HL-60/S4 treated with retinoic acid at 250 ng/mL for 4 days and 3 days (cell line): ENCODE data around the gene USP7.
"Not testable (repeated sequence)": the region's sequence is repeated elsewhere in the genome, so short reads cannot be mapped to it uniquely, and the experiment has no call there.

Source experiments
- in situ Hi-C: fragments of 300-500 bp; cut with MboI; formaldehyde crosslinking; loops from 2 replicates; pipeline ENCODE4 v1.7.0; 2022; ENCODE audit warnings: low sequenced_read_pairs

The USP7 gene

DNA sequence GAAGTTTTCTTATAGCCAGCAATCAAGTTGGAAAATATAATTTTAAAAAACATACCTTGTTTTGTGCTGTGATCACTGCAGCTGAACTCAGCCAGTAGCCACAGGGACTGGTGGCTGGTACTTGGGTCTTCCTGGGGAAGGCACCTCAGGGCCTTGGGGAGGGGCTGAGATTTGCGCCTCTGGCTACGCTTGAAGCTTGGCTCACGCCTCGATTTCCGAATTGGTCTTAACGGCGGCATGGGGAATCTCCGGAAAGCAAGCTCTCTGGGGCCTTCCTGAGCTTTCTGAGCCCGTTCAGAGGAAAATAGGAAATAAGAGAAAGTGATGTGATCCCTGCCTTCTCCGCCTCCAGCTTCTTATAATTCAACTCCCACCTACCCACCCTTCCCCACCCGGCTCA is 11.3 kb upstream of the USP7 start:
- in situ Hi-C loops = no loop called here

- in situ Hi-C loops = no loop called here
These were observed 9.3 kb upstream of the USP7 start for GRCh38 chr16:8972843-8973586.

- in situ Hi-C loops = no loop called here
These were observed 7.7 kb upstream of the USP7 start for GRCh38 chr16:8971416-8971815.

GRCh38 chr16:8969202-8969897 is 5.6 kb upstream of the USP7 start:
- in situ Hi-C loops = not testable (repeated sequence)

DNA sequence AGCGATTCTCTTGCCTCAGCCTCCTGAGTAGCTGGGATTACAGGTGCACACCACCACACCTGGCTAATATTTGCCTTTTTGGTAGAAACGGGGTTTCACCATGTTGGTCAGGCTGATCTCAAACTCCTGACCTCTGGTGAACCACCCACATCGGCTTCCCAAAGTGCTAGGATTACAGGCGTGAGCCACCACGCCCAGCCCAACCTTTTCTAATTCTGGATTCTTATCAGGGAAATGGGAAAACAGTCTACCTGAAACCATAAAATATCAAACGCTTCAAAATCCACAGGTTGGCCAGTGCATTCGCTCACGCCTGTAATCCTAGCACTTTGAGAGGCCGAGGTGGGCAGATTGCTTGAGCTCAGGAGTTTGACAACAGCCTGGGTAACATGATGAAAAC is 4.3 kb upstream of the USP7 start:
- in situ Hi-C loops = not testable (repeated sequence)

DNA sequence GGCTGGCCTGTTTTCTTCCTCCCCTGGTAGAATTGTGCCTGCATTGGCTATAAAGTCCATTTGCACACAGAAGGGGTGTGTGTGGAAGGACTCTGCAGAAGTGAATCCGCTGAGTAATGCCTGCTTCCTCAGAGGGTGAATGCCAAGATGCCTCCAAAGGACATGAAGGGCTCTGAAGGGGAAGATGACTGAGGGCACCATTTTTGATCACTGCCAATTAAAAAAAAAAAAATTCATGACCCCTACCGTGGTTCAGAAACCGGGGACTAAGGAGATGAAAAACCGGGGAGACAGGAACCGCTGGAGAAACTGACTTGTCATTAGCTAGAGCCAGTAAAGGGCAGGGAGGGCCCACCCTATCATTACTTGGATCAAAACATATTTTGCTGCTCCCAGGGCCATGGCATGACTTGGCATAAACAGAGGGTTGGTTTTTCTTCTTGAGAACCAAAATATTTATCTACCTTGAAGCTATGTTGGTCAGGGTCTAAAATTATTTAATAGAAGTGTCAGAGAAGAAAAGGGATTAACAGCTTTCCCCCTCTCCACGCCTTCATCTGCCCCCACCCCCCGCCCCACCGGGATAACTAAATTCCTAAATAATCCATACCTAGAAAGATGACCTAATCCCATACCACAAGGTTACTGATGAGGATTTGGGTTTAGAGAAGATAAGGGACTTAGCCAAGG is 3.6 kb upstream of the USP7 start:
- in situ Hi-C loops = no loop called here

- in situ Hi-C loops = no loop called here
These were observed 3.1 kb upstream of the USP7 start for GRCh38 chr16:8966817-8967131.

- in situ Hi-C loops = no loop called here
These were observed 756 bp upstream of the USP7 start for GRCh38 chr16:8964462-8964861.

GRCh38 chr16:8963010-8963820 is 491 bp downstream of the USP7 start:
- in situ Hi-C loops = no loop called here

DNA sequence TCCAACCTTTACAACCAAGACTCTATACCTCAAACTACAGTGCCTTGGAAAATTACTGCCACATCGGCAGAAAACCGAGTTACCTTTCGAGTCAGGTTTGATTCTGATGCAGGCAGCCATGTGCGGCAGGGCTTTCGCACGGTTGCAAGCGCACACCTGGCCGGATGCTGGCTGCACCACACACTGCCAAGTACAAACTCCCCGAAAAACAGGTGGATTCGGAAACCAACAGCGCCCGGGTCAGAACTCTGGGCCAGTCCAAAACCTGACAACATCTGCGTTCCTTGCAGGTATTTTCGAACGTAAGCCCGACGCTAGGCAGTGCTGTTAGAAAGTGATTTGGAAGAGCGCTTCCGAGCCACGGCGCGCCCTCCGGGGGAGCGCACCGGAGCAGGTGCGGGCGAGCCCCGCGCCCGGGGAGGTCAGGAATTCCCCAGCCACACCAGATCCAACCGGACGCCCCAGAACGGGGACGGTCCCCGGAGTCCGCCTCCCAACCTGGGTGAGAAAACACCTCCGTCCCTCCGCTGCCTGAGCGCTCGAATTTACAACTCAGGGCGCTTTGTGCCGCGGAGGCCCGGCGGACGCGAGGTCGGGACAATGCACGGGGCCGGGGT is 1.2 kb downstream of the USP7 start:
- in situ Hi-C loops = no loop called here

- in situ Hi-C loops = no loop called here
These were observed 1.8 kb downstream of the USP7 start for GRCh38 chr16:8961811-8962390.

DNA sequence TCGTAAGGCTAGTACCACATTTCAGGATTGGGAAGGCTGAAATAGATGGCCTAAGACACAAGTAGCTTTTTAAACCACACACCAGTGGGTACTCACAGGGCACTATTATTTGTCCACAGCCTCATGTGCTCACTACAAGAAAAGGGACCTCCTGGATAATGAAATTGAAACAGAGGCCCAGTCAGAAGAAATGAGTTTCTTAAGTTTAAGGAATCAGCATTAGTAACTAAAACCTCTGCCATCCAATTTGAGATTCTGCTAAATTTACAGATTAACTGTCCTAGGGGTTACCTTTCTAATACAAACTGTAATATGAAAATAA is 3.0 kb downstream of the USP7 start:
- in situ Hi-C loops = no loop called here

DNA sequence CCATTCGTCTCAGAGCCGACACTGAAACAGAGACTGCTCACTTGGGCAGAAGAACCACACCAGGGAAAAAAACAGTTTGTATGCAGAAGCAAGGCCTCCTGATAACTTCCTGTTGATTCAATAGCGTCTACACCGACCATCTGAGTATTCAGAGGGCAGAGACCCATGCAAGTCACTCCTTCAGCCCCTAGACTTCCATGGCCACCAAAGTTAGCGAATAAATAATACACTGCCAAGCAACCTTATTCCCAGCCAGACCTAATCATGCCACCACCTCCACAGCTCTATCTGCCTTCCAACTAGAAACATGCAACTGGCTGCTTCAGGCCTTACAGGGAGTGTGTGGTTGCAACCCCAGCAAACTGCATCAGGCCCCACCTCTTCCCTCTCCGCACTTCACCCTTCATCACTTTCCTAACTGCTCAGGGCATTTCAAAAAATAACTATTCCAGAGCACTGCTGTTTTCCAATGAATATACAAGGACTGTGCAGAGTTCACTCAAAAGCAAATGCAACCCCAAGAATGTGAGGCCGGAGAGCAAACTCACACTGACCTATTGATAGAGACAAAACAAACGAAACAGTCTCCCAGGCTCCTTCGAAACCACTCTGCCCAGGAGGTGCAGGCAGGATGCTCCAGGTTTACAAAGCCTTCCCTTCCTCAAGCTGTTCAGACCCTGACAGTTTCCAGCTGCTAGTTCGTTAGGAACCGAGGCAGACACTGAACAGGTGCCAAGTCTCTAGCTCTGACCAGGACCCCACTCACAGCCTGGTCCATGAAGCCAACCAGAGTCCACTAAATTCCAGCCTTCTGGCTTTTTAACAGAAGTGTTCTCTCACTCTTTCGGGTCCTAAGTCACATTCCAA is 3.6 kb downstream of the USP7 start:
- in situ Hi-C loops = no loop called here

DNA sequence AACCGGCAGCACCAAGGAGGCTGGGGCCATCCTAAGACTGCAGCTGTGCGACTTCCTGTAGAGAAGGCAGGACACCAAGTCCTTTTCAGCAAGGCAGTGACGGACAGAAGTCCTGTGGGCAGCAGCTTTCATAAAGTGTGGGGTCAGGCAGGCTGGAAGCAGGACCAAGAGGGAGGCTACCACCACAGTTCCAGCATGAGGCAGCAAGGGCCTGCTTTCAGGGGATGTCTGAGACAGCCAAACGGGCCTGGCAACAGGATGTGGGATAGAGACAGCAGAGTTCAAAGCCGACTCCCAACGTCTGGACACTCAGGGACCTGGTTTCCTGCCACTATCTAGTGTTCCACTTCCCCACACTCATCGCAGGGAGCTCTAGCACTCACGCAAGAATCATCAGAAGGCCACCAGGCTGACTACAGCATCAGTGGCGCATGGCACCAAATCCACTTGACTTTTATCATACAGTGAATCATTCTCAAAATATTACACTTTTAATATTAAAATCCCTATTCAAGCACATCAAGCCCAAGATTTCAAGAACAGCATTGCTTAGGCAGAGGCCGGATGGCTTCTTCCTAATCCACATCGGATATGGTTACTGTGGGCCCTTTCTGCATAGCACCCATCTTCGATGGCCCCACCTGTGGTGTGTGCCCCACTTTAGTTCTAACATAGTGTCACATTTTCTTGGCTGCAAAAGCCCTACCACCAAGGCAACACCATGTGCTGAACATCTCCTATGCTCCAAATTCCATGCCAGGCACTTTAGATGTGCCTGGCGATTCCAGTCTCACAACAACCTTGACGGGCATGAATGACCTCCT is 5.2 kb downstream of the USP7 start:
- in situ Hi-C loops = no loop called here

DNA sequence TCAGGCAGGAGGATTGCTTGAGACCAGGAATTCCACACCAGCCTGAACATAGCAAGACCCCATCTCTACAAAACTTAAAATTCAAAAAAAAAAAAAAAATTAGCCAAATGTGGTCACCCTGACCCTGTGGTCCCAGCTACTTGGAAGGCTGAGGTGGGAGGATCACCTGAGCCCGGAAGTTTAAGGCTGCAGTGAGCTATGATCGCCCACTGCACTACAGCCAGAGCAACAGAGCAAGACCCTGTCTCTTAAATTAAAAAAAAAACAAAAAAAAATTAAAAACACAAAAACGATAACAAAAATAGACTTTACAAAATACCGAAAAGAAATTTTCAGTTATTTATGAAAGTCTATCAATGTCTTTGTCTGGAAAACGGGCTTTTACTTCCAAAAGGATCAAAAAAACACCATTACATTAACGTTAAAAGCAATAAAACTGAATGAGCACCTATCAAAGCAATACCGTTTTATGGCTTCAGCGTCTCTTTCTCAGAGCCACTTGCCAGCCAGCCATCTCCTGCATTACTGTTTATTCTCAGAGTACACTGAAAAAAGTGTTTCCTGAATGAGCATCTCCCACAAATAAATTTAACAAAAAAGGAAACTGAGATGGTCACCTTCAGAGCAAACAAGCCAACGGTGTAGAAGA is 6.1 kb downstream of the USP7 start:
- in situ Hi-C loops = no loop called here

DNA sequence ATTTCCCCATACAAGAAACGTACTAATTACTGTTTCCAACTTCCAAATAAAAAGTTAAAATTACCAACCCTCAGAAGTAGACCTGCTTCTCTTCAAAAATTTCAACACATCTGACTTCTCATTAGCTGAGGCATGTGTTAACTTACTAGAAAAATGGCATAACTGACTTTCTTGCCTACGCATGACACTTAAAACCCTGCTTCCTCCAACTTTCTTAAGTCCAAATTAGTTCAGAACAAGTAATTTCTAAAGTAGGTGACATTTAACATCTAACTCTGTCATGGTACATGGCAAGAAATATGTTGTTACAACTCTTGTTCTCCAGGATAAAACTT is 6.7 kb downstream of the USP7 start:
- in situ Hi-C loops = no loop called here

- in situ Hi-C loops = no loop called here
These were observed 7.2 kb downstream of the USP7 start for GRCh38 chr16:8956265-8957062.

DNA sequence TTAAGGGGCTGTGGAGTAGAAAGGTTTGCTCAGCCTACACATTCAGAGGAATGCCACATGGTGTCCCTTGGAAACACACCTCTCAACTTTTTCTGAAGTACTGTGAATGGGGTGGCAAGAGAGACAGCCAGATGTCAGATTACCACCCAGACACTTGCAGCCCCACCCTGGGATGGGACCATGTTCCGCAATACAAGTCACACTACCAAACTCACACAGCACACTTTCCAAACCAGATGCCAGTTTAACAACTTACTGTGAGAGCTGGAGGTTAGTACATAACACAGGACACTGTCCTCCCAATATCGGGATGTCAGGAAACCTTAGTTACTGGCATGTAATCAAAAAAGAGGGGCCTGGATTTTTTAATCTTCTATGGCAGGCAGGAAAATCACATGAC is 7.9 kb downstream of the USP7 start:
- in situ Hi-C loops = no loop called here
